HFFc6 (cell line): ENCODE results near the gene HIVEP3. TPM values are rescaled to one million over a fixed set of nuclear protein-coding genes. Genes with fewer than 3 reads are reported as not detected.
A peak's percentile ranks its signal among the peaks of the same experiment; 100 is the strongest.

Experiments
- DNase-seq: peaks from one replicate; pipeline ENCODE4 v3.0.0-alpha.2; 2018
- H3K27ac Mint-ChIP-seq: 2 replicates; pipeline ENCODE4 v1.8.0; 2020; ENCODE audit warnings: mild to moderate bottlenecking, mixed read lengths
- H3K27me3 Mint-ChIP-seq: 2 replicates; pipeline ENCODE4 v1.8.0; 2021; ENCODE audit warnings: mild to moderate bottlenecking, moderate library complexity, mixed read lengths; ENCODE audit not compliant: insufficient read depth
- H3K36me3 Mint-ChIP-seq: 2 replicates; pipeline ENCODE4 v1.8.0; 2021; ENCODE audit warnings: low read depth, mixed read lengths
- H3K4me1 Mint-ChIP-seq: 2 replicates; pipeline ENCODE4 v1.8.0; 2020; ENCODE audit warnings: low read depth, mixed read lengths
- H3K4me3 Mint-ChIP-seq: 2 replicates; pipeline ENCODE4 v1.8.0; 2020; ENCODE audit warnings: mild to moderate bottlenecking, moderate library complexity, mixed read lengths
- H3K9me3 Mint-ChIP-seq: 2 replicates; pipeline ENCODE4 v1.8.0; 2020; ENCODE audit warnings: mild to moderate bottlenecking, mixed read lengths
- total RNA-seq, 6 experiments: library from RNA; stranded (reverse); fragmentation: NEBNext Ultra II Directional; extraction: Animal tissue kit (Norgen Biotek cat#: 25700); gene quantifications; 2 replicates in 1 of 6; 3 replicates in 5 of 6; pipeline ENCODE4 v1.2.3, GENCODE V29; 2021
- TF ChIP-seq, protein P1 (sequence below): fragments of 200-600 bp; sonication (generic); IDR thresholded peaks from 2 replicates; pipeline ENCODE4 v1.5.0; 2021; ENCODE audit warnings: antibody characterized with exemption, mild to moderate bottlenecking

Gene HIVEP3
- total RNA-seq, 6 experiments from 2014 or later, result 7.0 to 9.7 (median 7.9) TPM

DNA sequence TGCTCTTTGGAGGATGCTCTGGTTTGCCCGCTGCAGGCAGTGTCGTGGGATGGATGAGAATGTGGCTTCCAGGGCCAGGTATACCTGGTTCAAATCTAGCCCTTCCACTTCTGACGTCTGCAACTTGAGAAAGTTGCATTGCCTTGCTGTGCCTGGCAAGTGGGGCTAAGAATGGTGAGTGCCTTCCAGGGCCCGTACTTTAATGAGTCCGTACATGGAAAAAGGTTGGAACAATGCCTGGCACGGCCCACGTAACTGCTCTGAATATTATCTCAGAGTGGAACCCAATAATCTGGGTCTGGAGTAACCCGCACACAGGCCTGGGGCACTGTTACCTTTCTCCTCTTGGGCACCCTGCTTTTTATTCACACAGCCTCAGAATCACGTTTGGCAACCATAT, 287.6 kb downstream of the HIVEP3 start:
- H3K36me3 Mint-ChIP-seq, result peaks cover under 1% of the 10 kb centered on the region; the same call in 1 of the 2 replicates
- no peaks in the 10 kb centered on the region for H3K9me3 Mint-ChIP-seq
- H3K4me1 Mint-ChIP-seq, result peaks cover 85% of the 10 kb centered on the region
- H3K4me3 Mint-ChIP-seq, result no peak overlapping the region
- peaks cover 2% of the 10 kb centered on the region for H3K27me3 Mint-ChIP-seq
- no peak for DNase-seq
- TF ChIP-seq, protein P1, sequence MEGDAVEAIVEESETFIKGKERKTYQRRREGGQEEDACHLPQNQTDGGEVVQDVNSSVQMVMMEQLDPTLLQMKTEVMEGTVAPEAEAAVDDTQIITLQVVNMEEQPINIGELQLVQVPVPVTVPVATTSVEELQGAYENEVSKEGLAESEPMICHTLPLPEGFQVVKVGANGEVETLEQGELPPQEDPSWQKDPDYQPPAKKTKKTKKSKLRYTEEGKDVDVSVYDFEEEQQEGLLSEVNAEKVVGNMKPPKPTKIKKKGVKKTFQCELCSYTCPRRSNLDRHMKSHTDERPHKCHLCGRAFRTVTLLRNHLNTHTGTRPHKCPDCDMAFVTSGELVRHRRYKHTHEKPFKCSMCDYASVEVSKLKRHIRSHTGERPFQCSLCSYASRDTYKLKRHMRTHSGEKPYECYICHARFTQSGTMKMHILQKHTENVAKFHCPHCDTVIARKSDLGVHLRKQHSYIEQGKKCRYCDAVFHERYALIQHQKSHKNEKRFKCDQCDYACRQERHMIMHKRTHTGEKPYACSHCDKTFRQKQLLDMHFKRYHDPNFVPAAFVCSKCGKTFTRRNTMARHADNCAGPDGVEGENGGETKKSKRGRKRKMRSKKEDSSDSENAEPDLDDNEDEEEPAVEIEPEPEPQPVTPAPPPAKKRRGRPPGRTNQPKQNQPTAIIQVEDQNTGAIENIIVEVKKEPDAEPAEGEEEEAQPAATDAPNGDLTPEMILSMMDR, result no peak
- H3K27ac Mint-ChIP-seq, result no peak overlapping the region

DNA sequence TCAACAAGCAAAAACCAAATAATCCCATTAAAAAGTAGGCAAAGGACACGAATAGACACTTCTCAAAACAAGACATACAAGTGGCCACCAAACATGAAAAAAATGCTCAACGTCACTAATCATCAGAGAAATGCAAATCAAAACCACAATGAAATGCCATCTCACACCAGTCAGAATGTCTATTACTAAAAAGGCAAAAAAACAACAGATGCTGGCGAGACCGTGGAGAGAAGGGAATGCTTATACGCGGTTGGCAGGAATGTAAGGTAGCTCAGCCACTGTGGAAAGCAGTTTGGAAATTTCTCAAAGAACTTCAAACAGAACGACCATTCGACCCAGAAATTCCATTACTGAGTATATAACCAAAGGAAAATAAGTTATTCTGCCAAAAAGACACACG, 289.2 kb downstream of the HIVEP3 start:
- Mint-ChIP-seq H3K4me1 (peaks cover 87% of the 10 kb centered on the region), H3K9me3 (no peaks in the 10 kb centered on the region), H3K36me3 (peaks cover 4% of the 10 kb centered on the region; the same call in 1 of the 2 replicates), H3K27me3 (peaks cover 2% of the 10 kb centered on the region), H3K27ac (peak overlapping the region; percentile 38), H3K4me3 (peak overlapping the region; percentile 13; the same call in 1 of the 2 replicates)
- DNase-seq, result peak; percentile 74
- TF ChIP-seq, protein P1, result no peak

DNA sequence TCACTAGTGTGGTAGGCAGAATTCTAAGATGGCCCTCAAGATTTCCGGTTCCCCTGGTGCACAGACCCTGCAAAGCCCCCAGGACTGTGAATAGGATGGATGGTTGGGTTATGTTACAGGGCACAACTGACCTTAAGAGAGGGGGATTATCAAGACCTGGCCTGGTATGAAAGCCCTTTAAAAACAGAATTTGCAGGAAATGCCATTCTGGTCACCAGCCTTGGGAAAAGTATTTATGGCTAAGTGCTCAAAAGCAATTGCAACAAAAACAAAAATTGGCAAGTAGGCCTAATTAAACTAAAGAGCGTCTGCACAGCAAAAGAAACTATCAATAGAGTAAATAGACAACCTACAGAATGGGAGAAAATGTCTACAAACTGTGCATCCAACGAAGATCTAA, 289.6 kb downstream of the HIVEP3 start:
- H3K9me3 Mint-ChIP-seq, result no peaks in the 10 kb centered on the region
- peaks cover 2% of the 10 kb centered on the region for H3K27me3 Mint-ChIP-seq
- DNase-seq, result peak; percentile 15
- H3K4me3 Mint-ChIP-seq, result peak overlapping the region; percentile 13; the same call in 1 of the 2 replicates
- H3K4me1 Mint-ChIP-seq, result peaks cover 87% of the 10 kb centered on the region
- peaks cover 4% of the 10 kb centered on the region; the same call in 1 of the 2 replicates for H3K36me3 Mint-ChIP-seq
- peak overlapping the region; percentile 38 for H3K27ac Mint-ChIP-seq
- TF ChIP-seq, protein P1, result no peak

DNA sequence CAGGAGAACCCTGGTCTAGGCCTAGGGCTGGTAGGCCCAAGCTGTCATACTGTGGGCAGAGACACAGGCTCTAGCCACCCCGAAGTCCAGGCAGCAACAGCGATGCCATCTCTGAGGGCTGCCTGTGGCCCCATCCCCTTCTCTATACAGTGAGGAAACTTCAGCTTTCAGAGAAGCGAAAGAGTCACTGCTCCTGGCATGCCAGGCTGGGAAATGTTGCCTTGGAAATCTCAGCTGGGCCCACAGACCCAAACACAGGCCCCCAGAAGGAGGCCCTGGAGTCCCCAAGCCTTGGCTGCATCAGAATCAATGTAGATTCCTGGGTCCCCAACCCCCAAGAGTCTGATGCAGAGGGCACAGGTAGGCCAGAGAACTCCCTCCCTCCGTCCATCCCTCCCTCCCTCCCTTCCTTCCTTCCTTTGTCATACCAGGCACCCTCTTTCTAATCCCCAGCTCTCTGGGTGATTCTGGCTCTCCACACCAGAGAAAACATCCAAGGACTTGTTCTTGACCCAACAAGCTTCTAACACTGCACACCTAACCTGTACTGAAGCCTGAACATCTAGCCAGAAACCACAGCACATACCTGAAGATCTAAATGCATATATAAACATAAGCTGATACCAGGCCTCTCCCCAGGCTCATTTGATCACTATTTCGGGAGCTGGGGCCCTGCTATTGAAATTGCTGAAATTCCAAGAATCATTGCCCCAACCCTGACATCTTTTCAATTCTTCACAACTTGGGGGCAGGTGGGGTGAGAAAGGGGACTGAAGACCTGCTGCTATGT, 291.0 kb downstream of the HIVEP3 start:
- Mint-ChIP-seq H3K27me3 (peaks cover 3% of the 10 kb centered on the region), H3K4me3 (no peak overlapping the region), H3K4me1 (peaks cover 87% of the 10 kb centered on the region), H3K36me3 (peaks cover 4% of the 10 kb centered on the region; the same call in 1 of the 2 replicates), H3K9me3 (no peaks in the 10 kb centered on the region), H3K27ac (peak overlapping the region; percentile 55)
- DNase-seq, result no peak
- TF ChIP-seq, protein P1, result no peak

DNA sequence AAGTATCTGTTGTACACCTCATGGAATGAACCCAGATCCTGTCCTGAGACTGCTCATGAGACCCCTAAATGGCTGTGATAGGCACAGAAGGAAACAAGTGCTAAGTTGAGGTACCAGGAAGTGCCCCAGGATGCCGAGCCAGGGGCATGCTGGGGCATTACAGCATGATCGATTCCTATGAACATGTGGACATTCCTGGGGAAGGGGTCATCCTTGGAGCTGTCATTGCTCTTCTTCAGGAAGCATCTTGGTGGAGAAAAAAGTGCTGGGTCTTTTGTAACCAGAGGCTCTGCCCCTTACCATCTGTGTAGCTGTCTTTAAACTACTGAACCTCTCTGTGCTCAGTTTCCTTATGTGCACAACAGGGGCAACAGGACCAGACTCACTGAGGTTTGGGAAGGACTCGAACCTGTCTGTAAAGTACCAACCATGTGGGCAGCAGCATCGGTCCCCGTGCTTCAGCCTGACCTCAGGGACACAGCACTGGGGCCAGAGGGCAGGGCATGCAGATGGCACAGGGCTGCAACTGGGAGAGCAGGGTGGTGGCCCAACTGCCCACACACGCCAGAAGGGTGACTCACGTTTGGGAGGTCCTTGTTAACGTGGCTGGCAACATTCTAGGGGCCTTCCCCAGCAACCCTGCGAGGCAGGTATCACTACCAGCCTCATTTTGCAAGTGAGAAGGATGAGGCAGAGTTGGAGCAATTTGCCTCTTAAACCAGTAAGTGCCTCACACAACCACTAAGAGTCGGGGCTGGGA, 291.9 kb downstream of the HIVEP3 start:
- TF ChIP-seq, protein P1, result no peak
- H3K36me3 Mint-ChIP-seq, result peaks cover 4% of the 10 kb centered on the region; the same call in 1 of the 2 replicates
- H3K4me1 Mint-ChIP-seq, result peaks cover 87% of the 10 kb centered on the region
- peak overlapping the region; percentile 55 for H3K27ac Mint-ChIP-seq
- DNase-seq, result no peak
- H3K27me3 Mint-ChIP-seq, result peaks cover 5% of the 10 kb centered on the region
- H3K9me3 Mint-ChIP-seq, result no peaks in the 10 kb centered on the region
- H3K4me3 Mint-ChIP-seq, result no peak overlapping the region
